ENCODE measurements around the gene BACH2. TPM values are rescaled to one million over a fixed set of nuclear protein-coding genes. Genes with fewer than 3 reads are reported as not detected.

The BACH2 gene
- total and polyA plus RNA-seq, 2 donors (not counting 1 experiment from before 2014, with no cell fraction given): 2.2 to 2.6 TPM

GRCh38 chr6:89977808-89978748 lies 318.6 kb downstream of the BACH2 start:
- Histone ChIP-seq H3K36me3 (ENCODE audit: control insufficient read depth, insufficient read depth, low read length) (no peaks in the 10 kb centered on the region), H3K9ac (ENCODE audit: insufficient read depth, low read length) (no peak overlapping the region), H2AFZ (ENCODE audit: low read length) (no peak overlapping the region), H3K79me2 (ENCODE audit: control insufficient read depth, insufficient read depth, low read length) (no peaks in the 10 kb centered on the region), H3K4me2 (ENCODE audit: extremely low read depth, insufficient read depth, low read length) (peak overlapping the region; percentile 41), H3K9me3 (ENCODE audit: control insufficient read depth, insufficient read depth, low read depth, low read length) (no peaks in the 10 kb centered on the region), H3K4me3 (replicated peaks in 1 of 4; ENCODE audit: control extremely low read depth in 1 of 4, insufficient read depth in 1 of 4, low read depth in 3 of 4, low read length in 4 of 4) (peak overlapping the region in 1 of 4 experiments; percentile 12), H4K20me1 (ENCODE audit: control insufficient read depth, extremely low read depth, insufficient read depth, low read length) (no peaks in the 10 kb centered on the region), H3K27me3 (ENCODE audit: control insufficient read depth, insufficient read depth, low read length) (no peaks in the 10 kb centered on the region), H3K27ac (ENCODE audit: insufficient read depth, low read length) (peak overlapping the region; percentile 5), H3K4me1 (ENCODE audit: control insufficient read depth, extremely low read depth, insufficient read depth, low read length) (peaks cover 5% of the 10 kb centered on the region)
- DNase-seq (ENCODE audit: low read depth in 2 of 2): peak; percentile 90 to 99
- TF ChIP-seq EZH2 (IDR thresholded peaks at IDR 0.05; ENCODE audit: low read length, missing control alignments): no peak
- TF ChIP-seq CTCF (conservative IDR thresholded peaks at IDR 0.05 in 1 of 2, IDR thresholded peaks at IDR 0.05 in 1 of 2; ENCODE audit: low read depth in 1 of 2, low read length in 2 of 2): no peak

- Histone ChIP-seq H3K79me2 (ENCODE audit: control insufficient read depth, insufficient read depth, low read length) (no peaks in the 10 kb centered on the region), H3K4me3 (replicated peaks in 1 of 4; ENCODE audit: control extremely low read depth in 1 of 4, insufficient read depth in 1 of 4, low read depth in 3 of 4, low read length in 4 of 4) (no peak overlapping the region), H3K4me1 (ENCODE audit: control insufficient read depth, extremely low read depth, insufficient read depth, low read length) (peaks cover 5% of the 10 kb centered on the region), H3K4me2 (ENCODE audit: extremely low read depth, insufficient read depth, low read length) (no peak overlapping the region), H3K9me3 (ENCODE audit: control insufficient read depth, insufficient read depth, low read depth, low read length) (no peaks in the 10 kb centered on the region), H3K9ac (ENCODE audit: insufficient read depth, low read length) (no peak overlapping the region), H3K27ac (ENCODE audit: insufficient read depth, low read length) (no peak overlapping the region), H3K27me3 (ENCODE audit: control insufficient read depth, insufficient read depth, low read length) (no peaks in the 10 kb centered on the region), H2AFZ (ENCODE audit: low read length) (no peak overlapping the region), H4K20me1 (ENCODE audit: control insufficient read depth, extremely low read depth, insufficient read depth, low read length) (no peaks in the 10 kb centered on the region), H3K36me3 (ENCODE audit: control insufficient read depth, insufficient read depth, low read length) (no peaks in the 10 kb centered on the region)
- no peak for DNase-seq (ENCODE audit: low read depth in 2 of 2)
- TF ChIP-seq EZH2 (IDR thresholded peaks at IDR 0.05; ENCODE audit: low read length, missing control alignments) (no peak), CTCF (conservative IDR thresholded peaks at IDR 0.05 in 1 of 2, IDR thresholded peaks at IDR 0.05 in 1 of 2; ENCODE audit: low read depth in 1 of 2, low read length in 2 of 2) (no peak)
These were observed 320.0 kb downstream of the BACH2 start for GRCh38 chr6:89976694-89977020.

GRCh38 chr6:89975991-89976693 lies 320.5 kb downstream of the BACH2 start:
- H3K79me2 ChIP-seq (ENCODE audit: control insufficient read depth, insufficient read depth, low read length): no peaks in the 10 kb centered on the region
- H3K4me2 ChIP-seq (ENCODE audit: extremely low read depth, insufficient read depth, low read length): no peak overlapping the region
- no peaks in the 10 kb centered on the region for H3K36me3 ChIP-seq (ENCODE audit: control insufficient read depth, insufficient read depth, low read length)
- peaks cover 5% of the 10 kb centered on the region for H3K4me1 ChIP-seq (ENCODE audit: control insufficient read depth, extremely low read depth, insufficient read depth, low read length)
- no peak overlapping the region for H2AFZ ChIP-seq (ENCODE audit: low read length)
- DNase-seq (ENCODE audit: low read depth in 2 of 2): no peak
- H3K27ac ChIP-seq (ENCODE audit: insufficient read depth, low read length): no peak overlapping the region
- no peaks in the 10 kb centered on the region for H3K9me3 ChIP-seq (ENCODE audit: control insufficient read depth, insufficient read depth, low read depth, low read length)
- no peak overlapping the region for H3K9ac ChIP-seq (ENCODE audit: insufficient read depth, low read length)
- H3K4me3 ChIP-seq (replicated peaks in 1 of 4; ENCODE audit: control extremely low read depth in 1 of 4, insufficient read depth in 1 of 4, low read depth in 3 of 4, low read length in 4 of 4): no peak overlapping the region
- no peaks in the 10 kb centered on the region for H3K27me3 ChIP-seq (ENCODE audit: control insufficient read depth, insufficient read depth, low read length)
- TF ChIP-seq EZH2 (IDR thresholded peaks at IDR 0.05; ENCODE audit: low read length, missing control alignments): no peak
- no peak for TF ChIP-seq CTCF (conservative IDR thresholded peaks at IDR 0.05 in 1 of 2, IDR thresholded peaks at IDR 0.05 in 1 of 2; ENCODE audit: low read depth in 1 of 2, low read length in 2 of 2)
- H4K20me1 ChIP-seq (ENCODE audit: control insufficient read depth, extremely low read depth, insufficient read depth, low read length): no peaks in the 10 kb centered on the region

Data from fibroblast of lung (primary cell).